Cerebellar nuclear complex (tissue), 1 donor: Measurements from ENCODE around the gene ST6GALNAC4.

Source experiments
- DNase-seq, 2 experiments: peaks; one replicate each; lab custom pipeline; 2025; lab: John Stamatoyannopoulos, UW

Gene ST6GALNAC4

GRCh38 chr9:127912296-127912695, 4.5 kb downstream of the ST6GALNAC4 start:
- DNase-seq: no peak

GRCh38 chr9:127910613-127911205, 6.1 kb downstream of the ST6GALNAC4 start:
- DNase-seq: peak in 1 of 2 experiments; percentile 37

GRCh38 chr9:127909839-127910273, 7.0 kb downstream of the ST6GALNAC4 start:
- DNase-seq: no peak

- DNase-seq: no peak
Observed at GRCh38 chr9:127908660-127908926, 8.2 kb downstream of the ST6GALNAC4 start.

GRCh38 chr9:127907867-127908659, 8.8 kb downstream of the ST6GALNAC4 start:
- DNase-seq: no peak

GRCh38 chr9:127905788-127906191, 11.1 kb downstream of the ST6GALNAC4 start:
- DNase-seq: no peak

- DNase-seq: no peak
Observed at GRCh38 chr9:127905004-127905728, 11.7 kb downstream of the ST6GALNAC4 start.

- no peak for DNase-seq
Observed at GRCh38 chr9:127904561-127905003, 12.3 kb downstream of the ST6GALNAC4 start.

GRCh38 chr9:127903557-127904475, 13.0 kb downstream of the ST6GALNAC4 start:
- DNase-seq: no peak

GRCh38 chr9:127899128-127899943, 17.5 kb downstream of the ST6GALNAC4 start, which contains the start of gene ST6GALNAC6:
Gene ST6GALNAC6, minus strand, starts transcription at chr9:127899603. Its CDS starts 1,622 bp downstream, at chr9:127897981.
- DNase-seq: no peak

- no peak for DNase-seq
Observed at GRCh38 chr9:127898433-127899127, 18.3 kb downstream of the ST6GALNAC4 start.

GRCh38 chr9:127897193-127897692, 19.6 kb downstream of the ST6GALNAC4 start:
- DNase-seq: peak in 1 of 2 experiments; percentile 60

GRCh38 chr9:127896395-127897192, 20.2 kb downstream of the ST6GALNAC4 start:
- no peak for DNase-seq

- no peak for DNase-seq
Observed at GRCh38 chr9:127895811-127896210, 21.0 kb downstream of the ST6GALNAC4 start.

GRCh38 chr9:127893392-127893791, 23.4 kb downstream of the ST6GALNAC4 start:
- DNase-seq: no peak

- no peak for DNase-seq
Observed at GRCh38 chr9:127892831-127893230, 24.0 kb downstream of the ST6GALNAC4 start.

GRCh38 chr9:127890053-127890452, 26.8 kb downstream of the ST6GALNAC4 start:
- DNase-seq: no peak

- DNase-seq: no peak
Observed at GRCh38 chr9:127887792-127888191, 29.0 kb downstream of the ST6GALNAC4 start.

- no peak for DNase-seq
Observed at GRCh38 chr9:127886401-127886972, 30.4 kb downstream of the ST6GALNAC4 start.
